Measurements from ENCODE around the gene ANKRD40CL. TPM values are rescaled to one million over a fixed set of nuclear protein-coding genes. Genes with fewer than 3 reads are reported as not detected.

The ANKRD40CL gene
- total RNA-seq, 1 donor from 2014 or later: not detected

- no peak overlapping the region for H3K27ac ChIP-seq
- TF ChIP-seq POLR2AphosphoS5 (IDR thresholded peaks at IDR 0.05; ENCODE audit: insufficient read depth in 1 of 2, low read depth in 1 of 2) (no peak), POLR2A (IDR thresholded peaks at IDR 0.05) (no peak), CTCF (IDR thresholded peaks at IDR 0.05) (no peak)
- H3K4me1 ChIP-seq: peaks cover 14% of the 10 kb centered on the region
- no peaks in the 10 kb centered on the region for H3K36me3 ChIP-seq
- H3K4me3 ChIP-seq: no peak overlapping the region
- H3K27me3 ChIP-seq: no peaks in the 10 kb centered on the region
- DNase-seq (ENCODE audit: extremely low spot score in 2 of 2): no peak
- intact Hi-C loops (cut with DNase I): no loop called here
- no peaks in the 10 kb centered on the region for H3K9me3 ChIP-seq
Measured at GRCh38 chr17:50798424-50799288, 31.3 kb upstream of the ANKRD40CL start.

DNA sequence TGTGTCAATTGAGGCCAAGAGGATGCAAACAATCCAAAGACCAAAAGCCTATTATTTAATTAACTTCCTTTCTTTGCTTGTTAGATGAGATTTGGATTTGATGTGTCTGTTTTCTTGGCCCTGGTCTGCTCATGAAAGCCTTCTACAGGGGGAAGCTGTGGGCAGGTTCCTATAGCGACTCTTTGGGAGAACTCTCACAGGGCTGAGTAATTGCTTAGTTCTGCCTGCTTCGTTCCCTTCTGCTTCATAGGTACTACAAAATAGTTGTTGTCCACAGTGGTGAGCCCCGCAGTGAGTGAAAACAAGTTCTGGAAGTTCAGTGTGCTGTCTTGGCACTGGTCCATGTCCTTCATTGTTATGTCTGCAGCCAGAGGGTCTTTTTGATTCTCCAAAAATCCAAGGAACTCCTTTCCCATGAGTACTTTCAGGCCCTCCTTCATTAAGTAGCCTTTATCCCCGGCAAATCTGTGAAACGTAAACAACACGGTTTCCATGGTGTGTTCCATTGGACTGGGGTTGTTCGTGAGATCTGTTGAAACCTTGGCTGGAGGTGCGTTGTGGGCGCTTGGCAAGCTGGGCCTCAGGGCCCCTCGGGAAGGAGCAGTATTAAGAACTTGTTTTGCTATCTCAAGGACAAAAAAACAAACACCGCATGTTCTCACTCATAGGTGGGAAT lies 30.0 kb upstream of the ANKRD40CL start:
- H3K27me3 ChIP-seq: no peaks in the 10 kb centered on the region
- no peak overlapping the region for H3K4me3 ChIP-seq
- no peaks in the 10 kb centered on the region for H3K36me3 ChIP-seq
- TF ChIP-seq POLR2A (IDR thresholded peaks at IDR 0.05) (no peak), CTCF (IDR thresholded peaks at IDR 0.05) (no peak), POLR2AphosphoS5 (IDR thresholded peaks at IDR 0.05; ENCODE audit: insufficient read depth in 1 of 2, low read depth in 1 of 2) (no peak)
- peaks cover 14% of the 10 kb centered on the region for H3K4me1 ChIP-seq
- H3K9me3 ChIP-seq: no peaks in the 10 kb centered on the region
- intact Hi-C loops (cut with DNase I): no loop called here
- DNase-seq (ENCODE audit: extremely low spot score in 2 of 2): no peak
- H3K27ac ChIP-seq: no peak overlapping the region

DNA sequence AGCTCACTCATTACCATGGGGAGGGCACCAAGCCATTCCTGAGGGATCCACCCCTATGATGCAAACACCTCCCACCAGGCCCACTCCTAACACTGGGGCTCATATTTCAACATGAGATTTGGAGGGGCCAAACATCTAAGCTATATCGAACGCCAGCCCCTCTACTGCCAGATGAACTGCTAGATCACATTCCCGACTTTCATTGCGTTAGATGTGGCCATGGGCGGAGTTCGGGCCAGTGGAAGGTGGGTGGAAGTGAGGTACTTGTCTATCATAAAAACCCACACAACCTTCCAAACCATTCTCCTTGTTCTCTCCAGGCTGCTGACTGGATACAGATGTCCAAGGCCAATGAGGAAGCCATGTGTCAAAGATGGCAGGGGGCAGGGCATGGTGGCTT lies 27.0 kb upstream of the ANKRD40CL start:
- intact Hi-C loops (cut with DNase I): no loop called here
- no peak overlapping the region for H3K27ac ChIP-seq
- peaks cover 7% of the 10 kb centered on the region for H3K4me1 ChIP-seq
- no peaks in the 10 kb centered on the region for H3K27me3 ChIP-seq
- TF ChIP-seq POLR2A (IDR thresholded peaks at IDR 0.05) (no peak), CTCF (IDR thresholded peaks at IDR 0.05) (no peak)
- no peak overlapping the region for H3K4me3 ChIP-seq
- no peak for DNase-seq (ENCODE audit: extremely low spot score in 2 of 2)
- H3K36me3 ChIP-seq: no peaks in the 10 kb centered on the region
- H3K9me3 ChIP-seq: no peaks in the 10 kb centered on the region

DNA sequence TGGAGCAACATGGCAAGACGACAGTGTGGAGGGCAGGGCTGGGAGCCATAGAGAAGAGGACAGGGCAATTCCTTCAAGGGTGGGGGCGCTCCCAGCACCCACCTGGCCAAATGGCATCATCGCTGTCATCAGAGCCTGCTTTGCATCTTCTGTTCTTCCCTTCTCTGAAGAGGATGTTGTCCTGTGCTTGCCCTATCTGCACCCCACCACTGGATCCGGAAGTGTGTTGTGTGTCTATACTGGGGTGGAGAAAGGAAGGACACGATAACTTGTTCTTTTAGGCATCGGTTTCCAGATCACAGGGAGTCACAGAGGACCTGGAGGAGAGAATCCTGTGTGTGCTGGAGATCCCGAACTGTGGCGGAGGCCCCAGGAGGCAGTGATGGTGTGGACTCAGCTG lies 25.7 kb upstream of the ANKRD40CL start:
- intact Hi-C loops (cut with DNase I): no loop called here
- TF ChIP-seq POLR2A (IDR thresholded peaks at IDR 0.05): no peak
- no peak for TF ChIP-seq CTCF (IDR thresholded peaks at IDR 0.05)
- TF ChIP-seq POLR2AphosphoS5 (IDR thresholded peaks at IDR 0.05; ENCODE audit: insufficient read depth in 1 of 2, low read depth in 1 of 2): no peak
- Histone ChIP-seq H3K4me3 (no peak overlapping the region), H3K36me3 (no peaks in the 10 kb centered on the region), H3K27ac (no peak overlapping the region), H3K27me3 (no peaks in the 10 kb centered on the region), H3K9me3 (no peaks in the 10 kb centered on the region), H3K4me1 (no peaks in the 10 kb centered on the region)
- DNase-seq (ENCODE audit: extremely low spot score in 2 of 2): no peak

DNA sequence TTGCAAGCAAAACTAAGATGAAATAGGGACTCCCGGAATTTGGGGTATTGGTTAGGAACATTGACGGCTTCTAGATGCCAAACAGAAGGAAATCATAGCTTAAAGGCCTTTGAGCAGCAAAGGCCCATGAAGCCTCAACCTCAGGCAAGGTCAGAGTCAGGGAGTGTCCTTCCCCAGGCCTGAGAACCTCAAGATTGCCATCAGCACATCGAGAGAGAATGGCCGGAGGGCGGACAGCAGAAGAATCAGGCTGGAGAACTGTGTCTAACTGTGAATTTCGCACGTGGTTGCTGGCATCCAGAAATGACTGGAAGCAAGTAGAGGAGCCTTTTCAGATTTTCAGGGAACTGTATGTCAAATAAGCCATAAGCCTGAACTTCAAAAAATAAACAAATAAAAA lies 24.8 kb upstream of the ANKRD40CL start:
- intact Hi-C loops (cut with DNase I): no loop called here
- H3K4me1 ChIP-seq: peaks cover 4% of the 10 kb centered on the region

More for the DNA sequence above, 24.8 kb upstream of the ANKRD40CL start:
- Histone ChIP-seq H3K36me3 (no peaks in the 10 kb centered on the region), H3K4me3 (no peak overlapping the region), H3K9me3 (no peaks in the 10 kb centered on the region), H3K27ac (no peak overlapping the region), H3K27me3 (no peaks in the 10 kb centered on the region)
- TF ChIP-seq CTCF (IDR thresholded peaks at IDR 0.05) (no peak), POLR2A (IDR thresholded peaks at IDR 0.05) (no peak), POLR2AphosphoS5 (IDR thresholded peaks at IDR 0.05; ENCODE audit: insufficient read depth in 1 of 2, low read depth in 1 of 2) (no peak)
- DNase-seq (ENCODE audit: extremely low spot score in 2 of 2): no peak
